ENCODE data around the gene HERPUD2. TPM values are rescaled to one million over a fixed set of nuclear protein-coding genes. Genes with fewer than 3 reads are reported as not detected.

The HERPUD2 gene
- total RNA-seq, 4 donors from 2014 or later: 26.1 to 35.3 (median 27.5) TPM

DNA sequence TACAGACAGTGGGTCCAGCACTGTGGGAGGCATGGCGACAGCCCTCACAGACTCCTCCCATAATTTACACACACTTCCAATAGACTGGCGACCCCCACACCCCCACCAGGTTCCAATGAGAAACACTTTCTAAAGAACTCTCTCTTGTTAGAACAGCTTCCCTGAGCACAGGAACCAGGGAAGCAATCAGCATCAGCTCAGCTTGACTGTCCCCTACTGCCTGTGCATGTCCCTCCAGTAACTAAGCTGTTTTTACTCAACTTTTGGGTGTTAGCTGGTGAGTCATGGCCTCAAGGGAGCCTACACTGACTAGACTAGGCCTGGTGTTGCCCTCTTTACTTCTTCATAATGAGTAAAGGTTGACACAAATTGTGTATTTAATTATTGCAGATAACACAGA, 32.6 kb upstream of the HERPUD2 start:
- 67 to 100% methylated on average over 1 of the region's 2 CpGs for WGBS, 2 donors (ENCODE audit: low coverage in 1 of 2)
- H3K4me3 ChIP-seq: no peak overlapping the region
- TF ChIP-seq EP300 (IDR thresholded peaks at IDR 0.05): no peak
- no peak for TF ChIP-seq POLR2AphosphoS5 (IDR thresholded peaks at IDR 0.05)
- no peak for TF ChIP-seq POLR2A (IDR thresholded peaks at IDR 0.05)
- TF ChIP-seq, protein P1, sequence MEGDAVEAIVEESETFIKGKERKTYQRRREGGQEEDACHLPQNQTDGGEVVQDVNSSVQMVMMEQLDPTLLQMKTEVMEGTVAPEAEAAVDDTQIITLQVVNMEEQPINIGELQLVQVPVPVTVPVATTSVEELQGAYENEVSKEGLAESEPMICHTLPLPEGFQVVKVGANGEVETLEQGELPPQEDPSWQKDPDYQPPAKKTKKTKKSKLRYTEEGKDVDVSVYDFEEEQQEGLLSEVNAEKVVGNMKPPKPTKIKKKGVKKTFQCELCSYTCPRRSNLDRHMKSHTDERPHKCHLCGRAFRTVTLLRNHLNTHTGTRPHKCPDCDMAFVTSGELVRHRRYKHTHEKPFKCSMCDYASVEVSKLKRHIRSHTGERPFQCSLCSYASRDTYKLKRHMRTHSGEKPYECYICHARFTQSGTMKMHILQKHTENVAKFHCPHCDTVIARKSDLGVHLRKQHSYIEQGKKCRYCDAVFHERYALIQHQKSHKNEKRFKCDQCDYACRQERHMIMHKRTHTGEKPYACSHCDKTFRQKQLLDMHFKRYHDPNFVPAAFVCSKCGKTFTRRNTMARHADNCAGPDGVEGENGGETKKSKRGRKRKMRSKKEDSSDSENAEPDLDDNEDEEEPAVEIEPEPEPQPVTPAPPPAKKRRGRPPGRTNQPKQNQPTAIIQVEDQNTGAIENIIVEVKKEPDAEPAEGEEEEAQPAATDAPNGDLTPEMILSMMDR (IDR thresholded peaks at IDR 0.05): no peak
- H3K27me3 ChIP-seq: no peaks in the 10 kb centered on the region
- peaks cover 0 to 23% (median 9%) of the 10 kb centered on the region in 3 donors for H3K4me1 ChIP-seq
- H3K9me3 ChIP-seq: no peaks in the 10 kb centered on the region
- no peak overlapping the region for H3K27ac ChIP-seq
- H3K36me3 ChIP-seq: no peaks in the 10 kb centered on the region
- ATAC-seq: no peak

DNA sequence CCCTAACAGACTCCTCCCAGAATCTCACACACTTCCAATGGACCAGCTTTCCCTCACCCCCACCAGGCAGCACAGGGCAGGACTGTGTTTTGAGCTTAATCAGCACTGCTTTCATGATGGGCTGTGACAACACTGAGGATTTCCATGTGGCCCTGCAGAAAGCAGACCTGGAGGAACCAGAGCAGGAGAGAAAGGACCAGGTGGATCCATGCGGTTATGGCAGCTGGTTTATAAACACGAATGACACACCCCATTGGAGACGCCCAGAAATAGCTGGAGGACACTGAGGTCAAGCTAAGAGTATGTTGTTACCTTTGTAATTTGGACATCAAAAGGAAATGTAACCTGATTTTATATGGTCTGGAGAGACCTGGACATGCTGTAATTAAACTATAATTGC, 31.7 kb upstream of the HERPUD2 start:
- ATAC-seq: no peak
- 100% methylated on average over 3 of the region's 3 CpGs; no CpG with 5 or more reads in 1 of the 2 donors for WGBS, 2 donors (ENCODE audit: low coverage in 1 of 2)
- Histone ChIP-seq H3K9me3 (no peaks in the 10 kb centered on the region), H3K27ac (no peak overlapping the region), H3K27me3 (no peaks in the 10 kb centered on the region), H3K4me3 (no peak overlapping the region), H3K4me1 (peaks cover 0 to 23% (median 9%) of the 10 kb centered on the region in 3 donors), H3K36me3 (no peaks in the 10 kb centered on the region)
- TF ChIP-seq POLR2A (IDR thresholded peaks at IDR 0.05): no peak
- TF ChIP-seq, protein P1 (IDR thresholded peaks at IDR 0.05): no peak
- no peak for TF ChIP-seq POLR2AphosphoS5 (IDR thresholded peaks at IDR 0.05)
- no peak for TF ChIP-seq EP300 (IDR thresholded peaks at IDR 0.05)

DNA sequence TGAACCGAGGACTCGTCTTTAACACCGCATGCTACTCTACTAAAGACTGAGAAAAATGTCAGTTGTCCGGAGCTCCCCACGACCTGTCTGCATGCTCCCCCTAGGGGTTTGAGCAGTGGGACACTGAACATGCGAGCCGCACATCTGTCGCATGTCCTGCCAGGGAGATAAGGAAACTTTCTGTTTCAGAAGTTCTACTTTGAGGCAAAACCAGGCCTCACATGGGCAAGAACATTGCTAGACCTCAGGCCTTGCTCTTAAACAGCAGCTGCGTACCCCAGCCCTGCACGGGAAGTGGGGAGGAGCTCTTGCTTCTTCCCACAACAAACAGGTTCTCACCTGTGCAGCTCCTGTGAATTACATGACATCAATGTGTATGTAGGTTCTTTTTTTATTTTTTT, 30.3 kb upstream of the HERPUD2 start:
- H3K27ac ChIP-seq: no peak overlapping the region
- peaks cover 0 to 23% (median 9%) of the 10 kb centered on the region in 3 donors for H3K4me1 ChIP-seq
- H3K36me3 ChIP-seq: no peaks in the 10 kb centered on the region
- no peaks in the 10 kb centered on the region for H3K9me3 ChIP-seq
- TF ChIP-seq, protein P1 (IDR thresholded peaks at IDR 0.05): no peak
- no peak for TF ChIP-seq POLR2A (IDR thresholded peaks at IDR 0.05)
- TF ChIP-seq POLR2AphosphoS5 (IDR thresholded peaks at IDR 0.05): no peak
- no peak for TF ChIP-seq EP300 (IDR thresholded peaks at IDR 0.05)
- no peaks in the 10 kb centered on the region for H3K27me3 ChIP-seq
- H3K4me3 ChIP-seq: no peak overlapping the region
- WGBS, 2 donors (ENCODE audit: low coverage in 1 of 2): 89 to 95% methylated on average over 7 to 10 of the region's 10 CpGs
- no peak for ATAC-seq

DNA sequence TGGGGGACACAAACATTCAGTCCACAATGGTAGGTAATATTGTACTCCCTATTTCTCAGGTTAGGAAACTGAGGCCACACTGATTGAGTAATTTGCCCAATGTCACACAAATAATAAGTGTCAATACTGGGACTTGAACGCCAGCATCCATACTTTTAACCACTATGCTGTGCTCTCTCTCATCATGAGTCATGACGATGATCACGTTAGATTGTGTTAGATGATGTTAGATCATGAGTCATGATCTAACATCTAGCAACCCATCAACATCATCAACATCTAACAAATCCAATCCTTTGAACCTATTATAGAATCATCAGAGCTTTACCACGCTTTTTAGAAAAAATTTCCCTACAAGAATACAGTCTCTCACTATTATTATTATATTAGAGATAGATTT, 28.1 kb upstream of the HERPUD2 start:
- no peak for TF ChIP-seq POLR2A (IDR thresholded peaks at IDR 0.05)
- no peak for TF ChIP-seq EP300 (IDR thresholded peaks at IDR 0.05)
- TF ChIP-seq POLR2AphosphoS5 (IDR thresholded peaks at IDR 0.05): no peak
- TF ChIP-seq, protein P1 (IDR thresholded peaks at IDR 0.05): no peak
- no peaks in the 10 kb centered on the region for H3K9me3 ChIP-seq
- no peak overlapping the region for H3K27ac ChIP-seq
- H3K4me1 ChIP-seq: peaks cover 0 to 8% (median 0%) of the 10 kb centered on the region in 3 donors
- H3K27me3 ChIP-seq: no peaks in the 10 kb centered on the region
- no peaks in the 10 kb centered on the region for H3K36me3 ChIP-seq
- WGBS, 2 donors (ENCODE audit: low coverage in 1 of 2): 87 to 94% methylated on average over 4 of the region's 4 CpGs
- no peak for ATAC-seq
- H3K4me3 ChIP-seq: no peak overlapping the region

DNA sequence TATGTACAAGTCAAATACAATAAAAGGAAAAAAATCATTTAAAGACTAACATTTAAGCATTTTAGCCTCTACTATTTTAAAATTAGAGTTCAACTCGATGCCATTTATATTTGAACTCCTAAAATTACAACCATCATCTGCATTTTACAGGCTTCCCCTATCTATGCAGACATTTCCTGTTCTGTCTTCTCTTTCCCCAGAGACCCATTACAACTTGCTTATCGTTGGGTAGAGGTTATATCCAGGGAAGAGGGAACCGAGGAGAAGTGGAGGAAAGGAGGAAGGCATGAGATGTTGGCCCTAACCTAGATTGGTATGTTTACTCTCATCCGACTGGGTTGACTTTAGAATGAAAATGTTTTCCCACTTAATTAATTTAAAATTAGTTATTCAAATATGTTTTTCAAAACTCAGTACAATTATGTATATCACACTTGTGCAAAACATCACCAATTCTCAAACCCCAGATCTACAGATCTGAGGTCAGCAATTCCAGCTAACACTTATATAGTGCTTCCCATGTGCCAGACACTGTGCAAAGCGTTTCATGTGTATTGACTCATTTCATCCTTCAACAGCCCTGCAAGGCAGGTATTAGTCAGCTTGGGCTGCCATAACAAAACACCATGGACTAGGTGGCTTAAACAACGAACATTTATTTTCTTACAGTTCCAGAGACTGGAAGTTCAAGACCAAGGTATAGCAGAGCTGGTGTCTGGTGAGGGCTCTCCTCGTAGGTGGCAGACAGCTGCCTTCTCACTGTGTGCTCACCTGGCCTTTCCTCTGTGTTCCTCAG, 27.3 kb upstream of the HERPUD2 start:
- TF ChIP-seq, protein P1 (IDR thresholded peaks at IDR 0.05): no peak
- TF ChIP-seq POLR2AphosphoS5 (IDR thresholded peaks at IDR 0.05) (no peak), EP300 (IDR thresholded peaks at IDR 0.05) (no peak), POLR2A (IDR thresholded peaks at IDR 0.05) (no peak)
- Histone ChIP-seq H3K4me1 (no peaks in the 10 kb centered on the region), H3K27ac (no peak overlapping the region), H3K9me3 (no peaks in the 10 kb centered on the region), H3K27me3 (no peaks in the 10 kb centered on the region), H3K36me3 (no peaks in the 10 kb centered on the region), H3K4me3 (no peak overlapping the region)
- ATAC-seq: no peak
- WGBS, 2 donors (ENCODE audit: low coverage in 1 of 2): 78 to 90% methylated on average over 3 to 6 of the region's 7 CpGs
